Measurements from ENCODE around the gene SLC30A2.

The SLC30A2 gene

DNA sequence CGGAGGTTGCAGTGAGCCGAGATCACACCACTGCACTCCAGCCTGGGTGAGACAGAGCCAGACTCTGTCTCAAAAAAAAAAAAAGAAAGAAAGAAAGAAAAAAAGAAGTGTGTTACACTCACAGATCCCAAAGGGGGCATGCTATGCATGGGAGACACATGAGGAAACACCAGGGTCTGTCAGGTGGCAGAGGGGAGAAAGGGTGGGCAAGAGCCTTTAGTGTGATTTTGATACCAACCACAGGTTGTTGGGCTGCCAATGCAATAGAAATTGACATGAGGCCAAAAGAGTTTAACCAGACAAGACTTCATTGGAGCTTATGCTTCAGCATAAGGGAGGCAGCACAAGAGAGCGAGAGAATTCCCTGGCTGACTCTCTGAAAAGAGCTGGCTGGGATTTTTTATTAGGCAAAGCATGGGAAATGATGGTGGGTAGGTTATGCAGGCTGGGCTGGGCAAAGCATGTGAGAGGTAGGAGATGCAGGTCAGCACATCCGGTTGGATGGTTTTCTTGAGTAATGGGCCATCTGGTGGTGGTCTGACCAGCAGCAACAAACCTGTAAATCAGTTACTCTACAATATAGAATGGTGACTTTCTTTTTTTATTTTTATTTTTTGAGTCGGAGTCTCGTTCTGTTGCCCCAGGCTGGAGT lies 36.0 kb downstream of the SLC30A2 start:
- no peak overlapping the region for H3K4me3 ChIP-seq (ENCODE audit: low read length)
- DNase-seq (ENCODE audit: low read depth, low spot score) = no peak

DNA sequence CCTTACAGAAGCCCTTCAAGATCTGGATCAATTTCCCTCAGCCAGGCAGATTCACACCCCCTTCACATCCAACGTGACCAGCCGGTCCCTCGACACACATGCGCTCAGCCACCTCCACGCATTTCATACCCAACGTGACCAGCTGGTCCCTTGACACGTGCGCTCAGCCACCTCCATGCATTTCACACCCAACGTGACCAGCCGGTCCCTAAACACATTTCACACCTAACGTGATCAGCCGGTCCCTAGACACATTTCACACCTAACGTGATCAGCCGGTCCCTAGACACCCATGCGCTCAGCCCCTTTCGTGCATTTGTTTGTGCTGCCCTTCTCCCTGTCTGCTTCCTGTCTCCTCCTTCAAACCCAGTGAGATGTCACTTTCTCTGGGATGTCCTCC lies 39.2 kb downstream of the SLC30A2 start:
- no peak overlapping the region for H3K4me3 ChIP-seq (ENCODE audit: low read length)
- DNase-seq (ENCODE audit: low read depth, low spot score) = no peak

DNA sequence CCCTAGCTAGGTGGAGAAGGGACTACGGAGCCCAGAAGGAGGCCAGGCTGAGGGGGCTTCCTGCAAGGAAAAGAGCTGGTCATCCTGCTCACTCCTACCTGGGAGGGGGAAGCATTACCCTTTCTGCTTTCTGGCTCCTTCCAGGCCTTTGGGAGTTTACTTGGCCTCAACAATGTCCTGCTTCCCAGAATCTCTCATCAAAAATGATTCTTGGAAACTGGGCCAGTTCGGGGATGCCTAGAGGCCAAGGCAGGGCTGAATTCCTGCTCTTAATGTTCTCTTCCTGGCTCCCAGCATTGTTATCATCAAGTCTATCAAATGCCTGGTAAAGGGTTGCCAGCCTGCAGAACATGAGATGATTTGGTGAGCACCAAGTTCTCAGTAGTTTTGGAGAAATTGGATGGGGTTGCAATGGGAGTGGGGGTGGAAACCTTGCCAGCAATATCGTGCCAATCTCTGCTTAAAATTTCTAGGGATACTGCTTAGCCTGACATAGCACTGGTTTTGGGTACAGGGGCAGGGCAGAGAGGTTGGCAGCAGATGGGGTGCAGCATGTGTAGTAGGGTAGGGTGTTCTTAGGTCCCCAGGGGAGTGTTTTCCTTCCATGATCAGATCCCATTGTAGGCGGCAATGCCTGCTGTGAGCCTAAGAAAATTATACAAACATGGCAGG lies 40.3 kb downstream of the SLC30A2 start:
- H3K4me3 ChIP-seq (ENCODE audit: low read length) = no peak overlapping the region
- DNase-seq (ENCODE audit: low read depth, low spot score) = no peak

- no peak for DNase-seq (ENCODE audit: low read depth, low spot score)
- no peak overlapping the region for H3K4me3 ChIP-seq (ENCODE audit: low read length)
These were observed 42.2 kb downstream of the SLC30A2 start for GRCh38 chr1:26003756-26004155.

DNA sequence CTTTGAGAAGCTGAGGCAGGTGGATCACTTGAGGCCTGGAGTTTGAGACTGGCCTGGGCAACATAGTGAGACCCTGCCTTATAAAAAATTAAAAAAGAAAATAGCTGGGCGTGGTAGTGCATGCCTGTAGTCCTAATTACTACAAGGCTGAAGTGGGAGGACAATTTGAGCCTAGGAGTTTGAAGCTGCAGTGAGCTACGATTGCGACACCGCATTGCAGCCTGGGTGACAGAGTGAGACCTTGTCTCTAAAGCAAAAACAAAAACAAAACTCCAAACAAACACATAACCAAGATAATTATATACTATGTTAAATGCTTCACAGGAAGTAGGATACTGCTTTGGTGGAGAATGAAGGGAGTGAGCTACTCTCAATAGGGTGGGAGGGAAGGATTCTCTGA lies 42.7 kb downstream of the SLC30A2 start:
- DNase-seq (ENCODE audit: low read depth, low spot score) = no peak

GRCh38 chr1:25999041-25999800 lies 46.7 kb downstream of the SLC30A2 start:
- no peak for DNase-seq (ENCODE audit: low read depth, low spot score)
- H3K4me3 ChIP-seq (ENCODE audit: low read length) = no peak overlapping the region

More for the DNA sequence above, 42.7 kb downstream of the SLC30A2 start:
- no peak overlapping the region for H3K4me3 ChIP-seq (ENCODE audit: low read length)

DNA sequence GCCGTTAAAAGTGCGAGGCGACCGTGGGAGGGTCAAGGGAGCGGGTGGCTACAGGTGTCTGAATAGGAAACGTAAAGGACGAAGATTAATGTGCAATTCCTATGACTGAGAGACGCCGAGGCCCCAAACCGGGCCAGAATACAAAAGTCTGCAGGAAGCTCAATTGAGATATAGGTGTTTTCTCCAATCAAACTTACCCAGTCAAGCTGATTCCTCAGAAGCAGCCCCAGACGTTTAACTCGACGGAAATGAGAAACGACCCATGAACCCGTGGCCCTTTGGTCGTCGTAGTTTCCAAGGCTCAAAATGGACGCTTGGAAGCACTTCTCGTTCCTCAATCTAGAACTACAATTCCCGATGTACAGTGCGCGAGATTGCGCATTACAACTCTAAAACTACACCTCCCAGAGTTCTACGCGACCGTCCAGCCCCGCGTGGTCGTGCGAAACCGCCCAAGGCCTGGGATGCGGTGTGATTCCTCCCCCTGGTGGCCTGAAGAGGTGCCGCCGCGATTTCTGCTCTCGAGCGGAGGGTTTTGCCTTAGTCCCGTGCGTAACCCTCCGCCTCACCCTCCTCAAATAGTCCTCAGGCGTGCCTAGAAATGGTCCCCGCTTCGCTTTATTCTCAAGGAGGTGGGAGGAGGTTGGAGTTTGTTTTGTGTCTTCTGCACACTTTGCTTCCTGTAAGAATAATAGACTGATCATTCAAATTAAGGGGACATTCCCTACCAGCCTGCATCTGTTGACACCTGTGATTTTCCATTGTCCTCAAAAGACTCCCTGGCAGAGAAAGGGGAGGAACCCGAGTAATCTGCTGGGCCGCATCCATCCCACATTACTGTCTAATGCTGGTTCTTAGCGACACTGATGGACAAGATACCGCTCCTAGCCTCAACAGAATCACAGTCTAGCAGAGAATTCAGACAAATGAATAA lies 47.8 kb downstream of the SLC30A2 start, which contains the start of gene PAFAH2:
TSS of gene PAFAH2 (minus strand) at position 236 of the 934 bp plus-strand sequence. CDS start 7,247 bp downstream, outside the sequence.
- H3K4me3 ChIP-seq (ENCODE audit: low read length) = peak within 1 kb of the TSS; percentile 79
- DNase-seq (ENCODE audit: low read depth, low spot score) = peak; percentile 100

DNA sequence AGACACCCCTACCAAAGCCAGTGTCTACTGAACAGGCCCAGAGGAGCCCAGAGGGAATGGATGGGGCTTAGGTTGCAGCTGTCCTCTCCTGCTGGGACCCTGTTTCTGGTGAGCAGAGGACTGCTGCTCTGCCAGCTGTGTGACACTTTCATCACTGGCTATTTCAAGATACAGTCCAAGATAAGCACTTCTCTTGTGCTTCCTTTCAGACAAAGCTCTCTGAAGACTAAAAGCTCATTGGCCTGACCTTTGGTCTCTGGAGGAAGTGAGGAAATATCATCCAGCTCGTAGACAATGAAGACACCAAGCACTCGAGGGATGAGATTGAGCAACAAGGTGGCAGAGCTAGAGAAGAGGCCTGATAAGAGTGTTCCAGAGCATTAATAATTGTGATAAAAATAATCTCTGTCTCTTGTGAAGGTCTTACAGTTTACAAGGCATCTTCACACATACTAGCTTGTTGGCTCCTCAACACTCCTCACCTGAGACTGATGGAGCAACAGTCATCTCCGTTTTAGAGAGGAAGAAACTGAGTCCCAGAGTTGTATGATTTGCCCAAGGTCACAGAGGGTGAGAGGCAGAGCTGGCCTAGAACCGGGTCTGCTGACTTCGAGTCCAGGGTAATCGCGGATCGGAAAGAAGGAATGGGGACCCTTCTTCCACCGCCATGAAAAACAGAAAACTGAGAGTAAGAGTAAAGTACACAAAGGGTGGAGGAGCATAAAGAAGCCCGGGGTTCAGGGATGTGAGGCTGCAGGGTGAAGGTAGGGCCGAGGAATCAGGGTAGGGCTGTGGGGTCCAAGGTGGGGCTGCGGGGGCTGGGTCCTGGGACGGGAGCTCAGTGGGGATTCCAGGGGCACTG lies 48.7 kb downstream of the SLC30A2 start:
- peak overlapping the region; percentile 79 for H3K4me3 ChIP-seq (ENCODE audit: low read length)
- peak; percentile 51 for DNase-seq (ENCODE audit: low read depth, low spot score)

DNA sequence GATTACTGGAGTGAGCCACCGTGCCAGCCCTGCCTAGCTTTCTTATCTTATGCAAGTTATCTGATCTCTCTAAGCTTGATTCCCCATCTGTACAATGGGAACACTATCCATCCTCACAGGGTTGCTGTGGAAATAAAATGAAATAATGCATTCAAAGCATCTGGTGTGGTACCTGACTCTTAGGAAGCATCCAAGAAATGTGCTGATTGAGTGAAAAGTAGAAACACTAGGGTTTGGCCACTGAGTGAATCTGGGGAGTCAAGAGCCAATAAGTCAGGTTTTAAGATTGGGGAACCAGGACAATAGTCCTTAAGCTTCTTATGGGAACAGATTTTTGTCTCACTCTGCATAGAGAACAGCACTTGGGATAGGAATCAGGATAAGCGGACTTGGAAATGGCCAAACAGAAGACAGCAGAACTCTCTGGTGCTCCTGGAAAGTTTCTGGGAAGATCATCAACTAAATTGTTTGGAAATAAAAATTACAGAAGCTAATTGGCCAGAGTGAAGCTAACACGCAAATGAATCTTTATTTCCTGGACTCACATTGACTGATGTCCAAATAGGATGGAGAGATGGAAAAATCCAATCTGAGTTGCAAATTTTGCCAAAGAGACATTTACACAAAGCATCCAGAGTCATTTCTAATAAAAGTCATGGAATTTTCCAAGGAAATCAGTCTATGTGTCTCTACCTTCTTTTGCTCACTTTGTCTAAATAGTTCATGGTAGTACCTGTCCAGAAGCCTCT lies 51.3 kb downstream of the SLC30A2 start:
- H3K4me3 ChIP-seq (ENCODE audit: low read length) = no peak overlapping the region
- DNase-seq (ENCODE audit: low read depth, low spot score) = no peak

- H3K4me3 ChIP-seq (ENCODE audit: low read length) = peak overlapping the region; percentile 20
- peak; percentile 83 for DNase-seq (ENCODE audit: low read depth, low spot score)
These were observed 52.5 kb downstream of the SLC30A2 start for GRCh38 chr1:25993197-25993951.

DNA sequence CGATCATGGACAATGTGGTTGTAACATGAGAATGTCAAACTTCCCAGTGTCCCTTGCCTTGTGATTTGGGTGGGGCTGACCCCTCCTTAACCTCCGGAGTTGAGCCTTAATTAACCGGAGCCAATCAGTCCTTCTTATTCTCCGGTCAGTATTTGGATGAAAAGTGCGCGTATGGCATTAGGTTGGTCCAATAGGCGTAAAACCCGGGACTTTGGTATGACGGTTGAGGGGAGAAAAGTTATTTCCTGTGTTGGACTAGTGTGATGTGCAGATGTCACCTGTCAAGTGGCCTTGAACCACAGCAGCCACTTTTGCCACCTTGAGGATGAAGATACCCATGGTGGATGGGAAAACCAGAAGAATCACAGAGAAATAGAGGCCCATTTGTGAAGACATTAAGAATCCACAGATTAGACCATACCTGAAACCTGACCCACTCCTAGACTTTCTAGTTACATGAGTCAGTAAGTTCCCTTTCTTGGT lies 53.2 kb downstream of the SLC30A2 start:
- no peak for DNase-seq (ENCODE audit: low read depth, low spot score)
- H3K4me3 ChIP-seq (ENCODE audit: low read length) = no peak overlapping the region

- DNase-seq (ENCODE audit: low read depth, low spot score) = no peak
- H3K4me3 ChIP-seq (ENCODE audit: low read length) = no peak overlapping the region
These were observed 53.8 kb downstream of the SLC30A2 start for GRCh38 chr1:25991937-25992688.

DNA sequence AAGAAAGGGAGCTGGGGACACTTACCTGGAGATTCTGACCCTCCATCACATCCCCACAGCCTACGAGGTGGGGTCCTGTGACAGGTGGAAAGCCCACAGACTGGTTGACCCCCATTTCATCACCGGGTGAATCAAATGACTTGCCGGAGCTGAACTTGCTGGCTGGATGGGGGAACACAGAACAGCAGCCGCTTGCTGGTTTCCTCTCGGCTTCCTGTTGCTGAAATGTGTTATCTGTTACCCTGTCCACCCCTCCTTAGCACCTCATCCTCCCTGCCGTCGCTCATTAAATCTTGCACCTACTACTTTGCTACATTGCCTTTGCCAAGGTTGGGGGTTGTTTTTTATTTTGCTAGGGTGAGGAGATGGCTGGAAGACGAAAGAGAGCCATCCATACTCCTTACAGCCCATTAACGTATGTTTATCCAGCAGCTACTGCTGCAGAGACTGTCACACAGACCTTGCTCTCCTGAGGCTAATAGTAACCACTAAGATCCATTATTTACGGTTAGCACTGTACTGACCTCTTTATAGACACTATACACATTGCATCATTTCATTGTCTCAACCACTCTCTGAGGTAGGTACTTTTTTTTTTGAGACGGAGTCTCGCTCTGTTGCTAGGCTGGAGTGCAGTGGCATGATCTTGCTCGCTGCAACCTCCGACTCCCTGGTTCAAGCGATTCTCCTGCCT lies 55.1 kb downstream of the SLC30A2 start:
- H3K4me3 ChIP-seq (ENCODE audit: low read length) = peak overlapping the region; percentile 64
- DNase-seq (ENCODE audit: low read depth, low spot score) = peak; percentile 69

DNA sequence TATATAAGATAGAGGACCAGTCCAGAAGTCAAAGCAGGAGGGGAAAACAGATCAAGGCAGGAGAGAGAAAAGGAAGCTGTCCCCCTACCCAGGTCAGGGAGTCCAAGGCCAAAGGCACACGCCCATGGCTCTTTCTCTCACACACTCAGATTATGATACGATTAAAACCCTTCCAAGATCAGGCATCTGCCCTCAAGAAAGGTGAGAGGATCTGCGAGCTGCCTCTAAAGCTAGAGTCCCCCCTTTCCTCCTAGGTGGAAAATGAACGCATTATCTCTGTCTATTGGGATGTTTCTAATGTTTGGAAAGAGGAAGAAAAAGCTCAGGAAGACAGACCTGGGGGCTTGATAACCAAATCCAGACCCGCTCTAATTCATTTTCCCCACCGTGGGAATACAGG lies 55.7 kb downstream of the SLC30A2 start:
- no peak for DNase-seq (ENCODE audit: low read depth, low spot score)
- H3K4me3 ChIP-seq (ENCODE audit: low read length) = peak overlapping the region; percentile 64

DNA sequence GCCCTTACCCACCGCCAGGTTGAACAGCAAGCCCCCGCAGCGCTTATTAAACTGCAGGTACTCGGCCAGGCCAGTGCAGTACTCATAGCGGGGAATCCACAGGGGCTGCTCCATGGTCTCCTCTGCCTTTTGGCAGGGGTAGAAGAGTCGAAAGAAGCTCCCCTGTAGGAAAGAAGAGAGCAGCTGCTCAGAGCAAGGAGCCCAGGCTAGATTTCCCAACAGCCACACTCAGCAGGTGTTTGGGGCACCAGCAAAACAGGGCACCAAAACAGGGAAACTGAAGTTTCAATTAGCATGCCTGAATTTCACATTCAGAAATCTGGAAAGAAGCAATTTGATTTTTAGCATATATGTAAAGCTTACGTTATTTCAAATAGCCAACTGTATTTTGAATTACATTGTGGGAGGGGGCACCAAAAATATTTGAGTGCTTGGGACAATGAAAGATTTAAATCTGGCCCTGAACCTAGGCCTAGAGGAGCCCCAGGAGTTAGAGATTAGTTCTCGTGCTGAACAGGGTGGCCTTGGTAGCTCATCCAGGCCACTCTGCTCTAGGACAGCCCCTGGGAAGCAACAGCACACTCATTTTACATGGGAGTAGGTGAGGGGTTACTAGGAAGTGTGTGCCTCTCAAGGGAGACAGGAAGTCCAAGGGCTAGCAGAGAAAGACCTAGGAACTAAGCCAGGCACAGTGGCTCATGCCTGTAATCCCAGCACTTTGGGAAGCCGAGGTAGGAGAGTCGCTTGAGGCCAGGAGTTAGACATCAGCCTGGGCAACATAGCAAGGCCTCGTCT lies 56.3 kb downstream of the SLC30A2 start:
- peak overlapping the region; percentile 64 for H3K4me3 ChIP-seq (ENCODE audit: low read length)
- no peak for DNase-seq (ENCODE audit: low read depth, low spot score)
